ENCODE data around the gene TM9SF4.

The TM9SF4 gene

GRCh38 chr20:32109392-32110172, at the start of gene TM9SF4:
Gene TM9SF4 (plus strand): TSS chr20:32109714. CDS start chr20:32109741, 27 bp downstream.
- peak; percentile 96 to 98 for DNase-seq

- no peak for DNase-seq
Measured at GRCh38 chr20:32062776-32063170, 46.7 kb upstream of the TM9SF4 start.

- DNase-seq = no peak
Measured at GRCh38 chr20:32063695-32064094, 45.8 kb upstream of the TM9SF4 start.

- DNase-seq = no peak
Measured at GRCh38 chr20:32064667-32065066, 44.8 kb upstream of the TM9SF4 start.

- peak; percentile 94 for DNase-seq
Measured at GRCh38 chr20:32067234-32067821, 42.2 kb upstream of the TM9SF4 start.

- no peak for DNase-seq
Measured at GRCh38 chr20:32068174-32068573, 41.3 kb upstream of the TM9SF4 start.

GRCh38 chr20:32069711-32070110, 39.8 kb upstream of the TM9SF4 start:
- no peak for DNase-seq

- DNase-seq = no peak
Measured at GRCh38 chr20:32070282-32070681, 39.2 kb upstream of the TM9SF4 start.

- no peak for DNase-seq
Measured at GRCh38 chr20:32070690-32071213, 38.8 kb upstream of the TM9SF4 start.

GRCh38 chr20:32071395-32072167, 37.9 kb upstream of the TM9SF4 start:
- DNase-seq = no peak

- peak in 1 of 2 experiments; percentile 31 for DNase-seq
Measured at GRCh38 chr20:32072168-32072750, 37.3 kb upstream of the TM9SF4 start.

GRCh38 chr20:32075534-32075933, 34.0 kb upstream of the TM9SF4 start:
- DNase-seq = no peak

GRCh38 chr20:32077190-32077589, 32.3 kb upstream of the TM9SF4 start:
- no peak for DNase-seq

- DNase-seq = no peak
Measured at GRCh38 chr20:32078322-32078721, 31.2 kb upstream of the TM9SF4 start.

- DNase-seq = no peak
Measured at GRCh38 chr20:32078791-32079190, 30.7 kb upstream of the TM9SF4 start.

- no peak for DNase-seq
Measured at GRCh38 chr20:32079655-32080109, 29.8 kb upstream of the TM9SF4 start.

- DNase-seq = no peak
Measured at GRCh38 chr20:32080783-32081182, 28.7 kb upstream of the TM9SF4 start.

GRCh38 chr20:32083469-32083868, 26.0 kb upstream of the TM9SF4 start:
- no peak for DNase-seq

GRCh38 chr20:32087070-32087469, 22.4 kb upstream of the TM9SF4 start:
- DNase-seq = peak in 1 of 2 experiments; percentile 17

GRCh38 chr20:32088759-32089158, 20.8 kb upstream of the TM9SF4 start:
- DNase-seq = no peak

- DNase-seq = peak; percentile 99 to 100
Measured at GRCh38 chr20:32089637-32090362, 19.7 kb upstream of the TM9SF4 start.

GRCh38 chr20:32091888-32092346, 17.6 kb upstream of the TM9SF4 start:
- DNase-seq = peak; percentile 85 to 96

Measured in NCI-H526 (cell line).